Heart left ventricle (tissue), 13 donors: ENCODE results near the gene SHF.

Experiments
- POLR2A ChIP-seq, 2 donors: fragments of 450-650 bp; IDR thresholded peaks; one replicate each; pipeline ENCODE4 v1.6.1; 2017; ENCODE audit warnings: antibody characterized with exemption in 2 of 2, mild to moderate bottlenecking in 2 of 2, moderate library complexity in 2 of 2
- TF ChIP-seq, protein P1 (sequence below), 12 donors: fragments of 200-600 bp; sonication (generic) in 4 of 12; IDR thresholded peaks; one replicate each; pipeline versions ENCODE4 v1.5.0 to v1.8.0; 2018 to 2022; ENCODE audit warnings: antibody characterized with exemption in 12 of 12, mild to moderate bottlenecking in 5 of 12
- donor health status: ischemic (EF 13 %, LVEDD 7.1; RV severe dilation, severe dysfunction).
- donor health status: DM: no; HTN: yes; CAD: no.
- donor health status: DM: no; HTN: no; CAD: no.
- donor health status: ischemic (EF 25% LVEDD 6.9; RV normal size, moderate dysfunction).
- donor health status: ischemic (EF 25% LVEDD 5.7; RV mildly dilated, moderate dysfunction).
- donor health status: ischemic (EF 35%, LVEDD 5.7; RV mildly dilated, moderate dysfunction).
- donor health status: nonischemic (EF 11% LVEDD 7.7; RV severe dilation, severe dysfunction).
- donor health status: DM: yes; HTN: yes; CAD: no.
- donor health status: PGD.
- donor health status: ischemic (EF 29% LVEDD 5.4; RV normal size, mild dysfunction).
- donor health status: nonischemic (EF 23%, LVEDD 6.1; RV moderate dilation, normal function).

DNA sequence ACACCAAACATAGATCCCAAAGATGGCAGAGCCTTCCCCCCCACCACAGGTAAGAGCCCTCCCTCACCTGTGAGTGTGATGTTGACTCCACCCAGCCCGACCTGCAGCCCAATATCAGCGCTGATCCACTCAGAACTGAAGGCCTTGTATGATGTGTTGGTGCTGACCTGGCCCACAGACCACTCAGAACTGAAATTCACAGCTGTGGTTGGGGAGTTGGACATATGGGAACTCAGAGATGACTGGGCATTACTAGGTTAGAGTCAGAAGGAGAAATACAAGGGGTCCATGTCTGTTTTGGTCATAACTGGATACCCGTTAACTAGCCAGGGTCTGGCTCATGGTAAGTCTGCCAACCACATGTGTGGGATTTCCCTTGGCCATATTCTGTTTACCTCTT is 66.7 kb downstream of the SHF start:
- no peak for TF ChIP-seq POLR2A (IDR thresholded peaks at IDR 0.05)
- TF ChIP-seq, protein P1, sequence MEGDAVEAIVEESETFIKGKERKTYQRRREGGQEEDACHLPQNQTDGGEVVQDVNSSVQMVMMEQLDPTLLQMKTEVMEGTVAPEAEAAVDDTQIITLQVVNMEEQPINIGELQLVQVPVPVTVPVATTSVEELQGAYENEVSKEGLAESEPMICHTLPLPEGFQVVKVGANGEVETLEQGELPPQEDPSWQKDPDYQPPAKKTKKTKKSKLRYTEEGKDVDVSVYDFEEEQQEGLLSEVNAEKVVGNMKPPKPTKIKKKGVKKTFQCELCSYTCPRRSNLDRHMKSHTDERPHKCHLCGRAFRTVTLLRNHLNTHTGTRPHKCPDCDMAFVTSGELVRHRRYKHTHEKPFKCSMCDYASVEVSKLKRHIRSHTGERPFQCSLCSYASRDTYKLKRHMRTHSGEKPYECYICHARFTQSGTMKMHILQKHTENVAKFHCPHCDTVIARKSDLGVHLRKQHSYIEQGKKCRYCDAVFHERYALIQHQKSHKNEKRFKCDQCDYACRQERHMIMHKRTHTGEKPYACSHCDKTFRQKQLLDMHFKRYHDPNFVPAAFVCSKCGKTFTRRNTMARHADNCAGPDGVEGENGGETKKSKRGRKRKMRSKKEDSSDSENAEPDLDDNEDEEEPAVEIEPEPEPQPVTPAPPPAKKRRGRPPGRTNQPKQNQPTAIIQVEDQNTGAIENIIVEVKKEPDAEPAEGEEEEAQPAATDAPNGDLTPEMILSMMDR (IDR thresholded peaks at IDR 0.05) = no peak
